Fibroblast of villous mesenchyme (primary cell): ENCODE results near the gene DIPK1C. TPM values are rescaled to one million over a fixed set of nuclear protein-coding genes. Genes with fewer than 3 reads are reported as not detected.

ENCODE experiments used
- DNase-seq: peaks from one replicate; pipeline ENCODE4 v3.0.0-alpha.2; 2010; ENCODE audit warnings: low read depth
- H3K4me3 ChIP-seq: 2 replicates; pipeline ENCODE4 v1.5.1; 2011; ENCODE audit warnings: low read depth, mild to moderate bottlenecking, low read length
- total RNA-seq: library from RNA; depleted of rRNA; stranded (reverse); fragments of >200 nt; gene quantifications from 2 replicates; pipeline ENCODE4 v1.2.3, GENCODE V29; 2012
- TF ChIP-seq, protein P1 (sequence below): IDR thresholded peaks from 2 replicates; pipeline ENCODE4 v1.5.1; 2012; ENCODE audit warnings: low read depth, mild to moderate bottlenecking, low read length; ENCODE audit not compliant: insufficient read depth

Gene DIPK1C
- total RNA-seq, 1 donor, result not detected

DNA sequence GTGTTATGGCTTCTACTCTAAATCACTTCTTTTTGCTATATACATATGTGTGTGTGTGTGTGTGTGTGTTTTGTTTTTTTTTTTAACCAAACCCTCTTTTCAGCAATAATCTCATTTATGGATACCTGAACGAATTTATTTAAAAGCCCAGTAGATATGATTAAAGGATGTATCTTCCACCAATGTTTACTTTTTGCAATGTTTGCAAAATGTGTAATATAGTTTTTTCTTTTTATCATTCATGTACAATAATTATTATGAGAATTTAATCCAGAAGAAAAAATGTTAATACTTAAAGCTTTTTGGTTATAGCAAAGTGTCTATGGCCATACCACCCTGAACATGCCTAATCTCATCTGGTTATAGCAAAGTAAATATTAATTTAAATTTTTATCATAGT, 37.4 kb upstream of the DIPK1C start:
- DNase-seq, result no peak
- H3K4me3 ChIP-seq, result no peak overlapping the region
- TF ChIP-seq, protein P1, sequence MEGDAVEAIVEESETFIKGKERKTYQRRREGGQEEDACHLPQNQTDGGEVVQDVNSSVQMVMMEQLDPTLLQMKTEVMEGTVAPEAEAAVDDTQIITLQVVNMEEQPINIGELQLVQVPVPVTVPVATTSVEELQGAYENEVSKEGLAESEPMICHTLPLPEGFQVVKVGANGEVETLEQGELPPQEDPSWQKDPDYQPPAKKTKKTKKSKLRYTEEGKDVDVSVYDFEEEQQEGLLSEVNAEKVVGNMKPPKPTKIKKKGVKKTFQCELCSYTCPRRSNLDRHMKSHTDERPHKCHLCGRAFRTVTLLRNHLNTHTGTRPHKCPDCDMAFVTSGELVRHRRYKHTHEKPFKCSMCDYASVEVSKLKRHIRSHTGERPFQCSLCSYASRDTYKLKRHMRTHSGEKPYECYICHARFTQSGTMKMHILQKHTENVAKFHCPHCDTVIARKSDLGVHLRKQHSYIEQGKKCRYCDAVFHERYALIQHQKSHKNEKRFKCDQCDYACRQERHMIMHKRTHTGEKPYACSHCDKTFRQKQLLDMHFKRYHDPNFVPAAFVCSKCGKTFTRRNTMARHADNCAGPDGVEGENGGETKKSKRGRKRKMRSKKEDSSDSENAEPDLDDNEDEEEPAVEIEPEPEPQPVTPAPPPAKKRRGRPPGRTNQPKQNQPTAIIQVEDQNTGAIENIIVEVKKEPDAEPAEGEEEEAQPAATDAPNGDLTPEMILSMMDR, result no peak

GRCh38 chr18:74493689-74494088, 36.6 kb upstream of the DIPK1C start:
- DNase-seq, result peak; percentile 72
- TF ChIP-seq, protein P1, result peak; percentile 62
- H3K4me3 ChIP-seq, result no peak overlapping the region

- no peak overlapping the region for H3K4me3 ChIP-seq
- no peak for DNase-seq
- TF ChIP-seq, protein P1, result no peak
Measured at GRCh38 chr18:74492259-74492658, 35.2 kb upstream of the DIPK1C start.

DNA sequence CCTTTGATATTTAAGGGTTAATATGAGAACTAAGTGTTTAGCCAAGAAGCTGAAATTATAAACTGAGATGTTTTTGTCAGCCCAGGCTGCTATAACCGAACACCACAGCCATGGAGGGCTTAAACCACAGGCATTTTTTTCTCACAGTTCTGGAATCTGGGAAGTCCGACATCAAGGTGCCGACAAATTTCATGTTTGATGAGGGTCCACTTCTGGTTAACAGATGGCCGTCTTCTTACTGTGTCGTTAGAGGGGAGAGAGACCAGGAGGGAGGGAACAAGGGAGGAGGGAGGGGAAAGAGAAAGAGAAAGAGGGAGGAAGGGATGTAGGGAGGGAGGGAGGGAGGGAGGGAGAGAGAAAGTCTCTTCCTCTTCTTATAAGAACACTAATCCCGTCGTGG, 32.6 kb upstream of the DIPK1C start:
- DNase-seq, result peak; percentile 79
- H3K4me3 ChIP-seq, result peak overlapping the region; percentile 51
- TF ChIP-seq, protein P1, result no peak

DNA sequence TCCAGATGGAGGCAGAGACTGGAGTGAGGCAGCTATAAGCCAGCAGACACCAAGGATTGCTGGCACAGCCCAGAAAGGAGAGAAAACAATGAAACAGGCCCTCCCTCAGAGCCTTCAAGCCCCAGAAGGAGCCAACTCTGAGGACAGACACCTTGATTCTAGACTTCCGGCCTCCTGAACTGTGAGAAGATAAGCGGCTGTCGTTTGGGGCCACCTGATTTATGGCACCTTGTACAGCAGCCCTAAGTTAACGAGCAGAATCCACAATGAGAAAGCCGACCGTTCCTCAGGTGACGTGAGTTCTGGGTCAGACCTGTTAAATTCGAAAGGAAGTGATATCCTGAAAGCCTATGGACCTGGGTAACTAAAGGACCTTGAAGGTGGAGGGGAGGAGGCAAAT, 31.8 kb upstream of the DIPK1C start:
- no peak overlapping the region for H3K4me3 ChIP-seq
- TF ChIP-seq, protein P1, result no peak
- DNase-seq, result no peak

DNA sequence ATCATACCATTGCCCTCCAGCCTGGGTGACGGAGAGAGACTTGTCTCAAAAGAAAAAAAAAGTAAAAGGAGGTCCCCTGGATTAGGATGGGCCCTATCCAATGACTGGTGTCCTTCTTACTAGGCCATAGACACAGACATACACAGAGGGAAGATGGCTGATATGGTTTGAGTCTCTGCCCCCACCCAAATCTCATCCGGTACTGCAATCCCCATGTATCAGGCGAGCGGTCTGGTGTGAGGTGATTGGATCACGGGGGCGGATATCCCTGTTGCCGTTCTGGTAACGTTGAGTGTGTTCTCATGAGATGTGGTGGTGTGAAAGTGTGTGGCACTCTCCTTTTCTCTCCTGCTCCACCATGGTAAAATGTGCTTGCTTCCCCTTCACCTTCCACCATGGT, 31.2 kb upstream of the DIPK1C start:
- DNase-seq, result no peak
- TF ChIP-seq, protein P1, result no peak
- no peak overlapping the region for H3K4me3 ChIP-seq

DNA sequence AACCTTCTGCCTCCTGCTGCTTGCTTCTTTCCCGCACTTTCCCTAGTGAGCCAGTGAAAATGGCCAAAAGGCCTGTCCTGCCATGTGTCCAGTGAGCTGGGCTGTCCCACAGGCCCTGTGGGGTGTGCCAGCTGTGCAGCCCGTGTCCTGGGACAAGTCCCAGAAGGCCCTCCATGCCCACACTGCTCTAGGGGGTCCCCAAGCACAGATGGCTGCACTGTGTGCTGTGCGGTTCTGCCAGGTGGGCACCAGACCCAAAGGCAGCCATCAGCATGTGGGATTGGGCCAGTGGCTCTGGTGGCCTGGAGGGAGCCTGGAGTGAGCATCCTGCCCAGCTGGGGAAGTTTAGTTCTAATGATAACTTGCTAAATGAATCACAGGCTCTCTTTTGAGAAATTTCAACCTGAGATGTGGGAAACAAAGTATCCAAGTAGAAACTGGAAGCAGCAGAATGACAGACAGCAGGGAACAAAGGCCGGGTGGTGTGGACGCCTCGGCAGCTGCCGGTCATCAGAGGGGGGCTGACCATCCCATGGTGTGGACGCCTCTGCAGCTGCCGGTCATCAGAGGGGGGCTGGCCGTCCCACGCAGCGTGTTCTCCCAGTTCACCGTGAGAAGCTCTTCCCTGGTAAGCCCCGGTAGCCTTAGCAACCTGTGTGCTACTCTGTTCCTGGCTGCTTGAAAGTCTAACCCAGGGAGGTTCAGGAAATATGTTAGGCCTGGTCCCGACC, 29.2 kb upstream of the DIPK1C start:
- no peak for DNase-seq
- TF ChIP-seq, protein P1, result no peak

More for the DNA sequence above, 29.2 kb upstream of the DIPK1C start:
- H3K4me3 ChIP-seq, result no peak overlapping the region
